Body of pancreas (tissue), 4 donors: ENCODE results near the gene DBF4B.

Experiments used
- POLR2A ChIP-seq, 3 donors: fragments of 450-650 bp; IDR thresholded peaks; one replicate each; pipeline ENCODE4 v1.6.1; 2016; ENCODE audit warnings: antibody characterized with exemption in 3 of 3, mild to moderate bottlenecking in 2 of 3
- TF ChIP-seq, protein P1 (sequence below), 7 experiments: fragments of 450-650 bp in 4 of 7; fragments of 200-600 bp in 3 of 7; sonication (generic) in 3 of 7; IDR thresholded peaks; one replicate each; pipeline ENCODE4 v1.5.1; 2016 to 2019; ENCODE audit warnings: antibody characterized with exemption in 7 of 7

DNA sequence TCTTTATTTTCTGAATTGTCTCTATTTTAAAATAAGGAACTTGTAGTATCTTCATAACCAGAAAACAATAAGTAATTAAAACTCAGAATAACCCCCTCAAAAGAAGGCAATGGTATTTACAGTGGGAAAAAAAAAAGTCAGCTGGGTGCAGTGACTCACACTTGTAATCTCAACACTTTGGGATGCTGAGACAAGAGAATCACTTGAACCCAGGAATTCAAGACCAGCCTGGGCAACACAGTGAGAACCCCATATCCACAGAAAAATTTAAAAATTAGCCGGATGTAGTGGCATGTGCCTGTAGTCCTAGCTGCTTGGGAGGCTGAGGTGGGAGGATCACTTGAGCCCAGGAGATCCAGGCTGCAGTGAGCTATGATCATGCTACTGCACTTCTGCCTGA is 83.8 kb downstream of the DBF4B start:
- TF ChIP-seq, protein P1, sequence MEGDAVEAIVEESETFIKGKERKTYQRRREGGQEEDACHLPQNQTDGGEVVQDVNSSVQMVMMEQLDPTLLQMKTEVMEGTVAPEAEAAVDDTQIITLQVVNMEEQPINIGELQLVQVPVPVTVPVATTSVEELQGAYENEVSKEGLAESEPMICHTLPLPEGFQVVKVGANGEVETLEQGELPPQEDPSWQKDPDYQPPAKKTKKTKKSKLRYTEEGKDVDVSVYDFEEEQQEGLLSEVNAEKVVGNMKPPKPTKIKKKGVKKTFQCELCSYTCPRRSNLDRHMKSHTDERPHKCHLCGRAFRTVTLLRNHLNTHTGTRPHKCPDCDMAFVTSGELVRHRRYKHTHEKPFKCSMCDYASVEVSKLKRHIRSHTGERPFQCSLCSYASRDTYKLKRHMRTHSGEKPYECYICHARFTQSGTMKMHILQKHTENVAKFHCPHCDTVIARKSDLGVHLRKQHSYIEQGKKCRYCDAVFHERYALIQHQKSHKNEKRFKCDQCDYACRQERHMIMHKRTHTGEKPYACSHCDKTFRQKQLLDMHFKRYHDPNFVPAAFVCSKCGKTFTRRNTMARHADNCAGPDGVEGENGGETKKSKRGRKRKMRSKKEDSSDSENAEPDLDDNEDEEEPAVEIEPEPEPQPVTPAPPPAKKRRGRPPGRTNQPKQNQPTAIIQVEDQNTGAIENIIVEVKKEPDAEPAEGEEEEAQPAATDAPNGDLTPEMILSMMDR (IDR thresholded peaks at IDR 0.05): no peak
- TF ChIP-seq POLR2A (IDR thresholded peaks at IDR 0.05): no peak
